AG20443 (cell line): Measurements from ENCODE around the gene FAM227B.
A peak's percentile ranks its signal among the peaks of the same experiment; 100 is the strongest.
"Not testable (repeated sequence)": the region's sequence is repeated elsewhere in the genome, so short reads cannot be mapped to it uniquely, and the experiment has no call there.

ENCODE experiments used
- DNase-seq: peaks from one replicate; pipeline ENCODE4 v3.0.0; 2012; ENCODE audit warnings: low spot score, mixed read lengths

Gene FAM227B, protein sequence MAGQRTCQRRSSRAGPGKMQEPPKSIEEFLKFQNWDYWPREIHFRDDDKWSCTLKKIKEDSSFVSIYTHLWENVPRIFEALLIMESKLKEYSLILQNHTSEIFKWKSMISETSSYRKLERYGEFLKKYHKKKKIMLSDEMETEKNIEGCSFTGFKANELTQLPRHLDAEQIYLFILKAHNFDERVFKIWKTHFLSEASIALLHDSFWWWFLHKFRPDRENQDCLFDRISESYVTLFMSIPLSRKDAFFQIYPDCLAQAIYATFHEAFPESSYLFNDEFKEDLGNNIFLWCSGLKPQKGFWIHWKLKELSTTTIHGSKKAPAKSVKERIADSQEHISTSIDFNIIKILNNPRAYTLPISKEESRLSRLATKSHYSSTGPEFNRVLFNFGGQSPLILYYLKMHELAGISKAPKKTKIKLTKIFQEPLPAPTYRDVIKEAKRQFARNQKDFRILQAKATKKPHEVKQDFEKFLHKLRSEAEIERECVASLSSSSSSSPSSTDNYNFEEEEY

DNA sequence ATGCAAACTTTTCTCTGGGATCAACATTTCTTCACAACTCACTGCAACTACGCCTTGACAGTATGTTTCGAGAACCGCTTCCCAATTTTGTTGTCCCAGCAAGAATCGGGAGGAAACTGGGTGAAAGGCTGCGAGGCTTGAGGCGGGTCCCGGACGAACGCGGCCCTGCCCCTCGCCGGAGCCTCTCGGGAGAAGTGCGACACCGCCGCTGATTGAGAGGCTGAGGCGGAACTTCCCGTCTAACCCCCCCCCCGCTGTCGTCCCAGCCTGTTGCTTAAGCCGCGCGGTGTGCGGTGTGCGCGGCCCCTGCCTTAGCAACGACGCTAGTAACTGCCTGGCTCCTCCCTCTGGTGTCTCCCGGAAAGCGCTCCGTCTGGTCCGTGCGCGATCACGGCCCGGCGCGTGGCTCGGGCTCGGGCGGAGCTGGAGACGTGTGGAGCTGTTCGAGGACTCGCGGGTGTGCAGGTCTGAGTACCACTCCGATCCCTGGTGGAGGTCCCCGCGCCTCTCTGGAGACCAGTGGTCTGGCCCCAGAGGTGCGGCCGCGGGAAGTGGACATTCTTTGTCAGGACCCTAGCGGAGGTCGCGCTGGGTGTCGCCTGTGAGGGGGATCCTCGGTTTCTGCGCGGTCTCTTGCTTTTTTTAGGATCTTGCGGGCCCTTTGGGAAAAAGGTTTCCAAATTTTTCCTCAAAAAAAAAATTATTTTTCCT lies at the start of gene FAM227B, which contains the start of gene DTWD1:
Gene FAM227B (minus strand): TSS at position 161 of the 711 bp plus-strand sequence. CDS start 5,647 bp downstream, outside the sequence.
Gene DTWD1 (plus strand): TSS at position 391 of the 711 bp plus-strand sequence. CDS start 4,120 bp downstream, outside the sequence.
- peak; percentile 97 for DNase-seq

DNA sequence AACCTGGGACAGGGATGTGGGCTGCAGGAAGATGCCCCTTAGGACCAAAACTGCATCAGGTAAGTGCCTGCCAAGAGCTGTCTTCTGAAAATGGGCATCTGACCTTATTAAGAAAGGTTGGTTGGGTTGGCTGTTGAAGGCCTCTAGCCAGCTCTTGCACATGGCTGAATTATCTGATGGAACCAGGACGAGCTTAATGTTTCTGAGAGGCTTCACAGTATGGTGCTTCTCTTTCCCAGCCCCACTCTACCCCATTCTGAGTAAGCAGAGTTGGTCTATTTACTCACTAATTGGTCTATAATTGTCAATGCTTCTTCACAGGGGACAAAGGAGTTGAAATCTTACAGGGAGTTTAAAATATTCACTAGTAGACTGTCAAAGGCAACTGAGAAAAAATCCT lies 48.7 kb upstream of the FAM227B start:
- no peak for DNase-seq

DNA sequence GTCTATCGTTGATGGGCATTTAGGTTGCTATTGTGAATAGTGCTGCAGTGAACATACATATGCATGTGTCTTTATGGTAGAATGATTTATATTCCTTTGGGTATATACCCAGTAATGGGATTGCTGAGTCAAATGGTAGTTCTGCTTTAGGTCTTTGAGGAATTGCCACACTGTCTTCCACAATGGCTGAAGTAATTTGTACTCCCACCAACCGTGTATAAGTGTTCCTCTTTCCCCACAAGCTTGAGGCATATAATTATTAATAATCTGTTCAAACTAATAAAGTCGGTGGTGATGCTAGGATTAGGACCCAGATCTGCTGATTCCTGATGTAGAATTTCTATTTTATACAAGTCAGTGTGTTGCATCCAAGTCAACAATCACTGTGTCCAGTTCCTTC lies 45.9 kb upstream of the FAM227B start:
- not testable (repeated sequence) for DNase-seq

DNA sequence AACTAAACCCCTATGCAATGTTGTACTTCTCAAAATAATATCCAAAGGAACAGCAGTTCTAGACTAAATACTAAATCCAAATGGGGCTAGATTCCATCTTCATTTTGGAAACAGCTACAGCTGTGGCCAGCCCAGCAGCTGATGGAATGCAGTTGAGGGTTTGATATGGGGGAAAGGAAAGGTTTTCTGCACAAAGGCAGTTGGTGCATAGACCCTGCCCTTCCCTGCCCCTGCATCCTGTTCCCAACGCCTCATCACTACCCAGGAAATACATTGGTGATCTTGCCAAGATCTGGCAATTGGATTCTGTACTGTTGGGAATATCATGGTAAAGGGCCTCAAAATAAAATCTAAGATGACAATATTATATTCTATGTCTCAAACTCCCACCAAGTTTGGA lies 44.1 kb upstream of the FAM227B start:
- DNase-seq: no peak

DNA sequence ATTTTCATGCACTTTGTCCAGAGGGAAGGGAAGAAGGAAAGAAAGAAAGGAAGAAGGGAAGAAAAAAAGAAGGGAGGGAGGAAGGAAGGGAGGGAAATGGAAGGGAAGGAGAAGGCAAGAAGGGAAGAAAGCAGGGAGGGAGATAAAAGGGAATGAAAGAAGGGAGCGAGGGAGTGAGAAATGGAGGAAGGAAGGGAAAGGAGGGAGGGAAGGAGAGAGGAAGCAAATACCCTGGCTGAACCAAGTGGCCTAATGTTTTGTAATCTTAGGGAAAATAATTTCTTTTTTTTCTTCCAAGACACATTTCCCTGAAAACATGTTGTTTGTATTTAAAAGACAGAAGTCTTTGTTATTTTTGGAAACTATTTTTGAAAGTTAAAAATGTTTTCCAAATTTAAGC lies 36.1 kb upstream of the FAM227B start:
- no peak for DNase-seq

DNA sequence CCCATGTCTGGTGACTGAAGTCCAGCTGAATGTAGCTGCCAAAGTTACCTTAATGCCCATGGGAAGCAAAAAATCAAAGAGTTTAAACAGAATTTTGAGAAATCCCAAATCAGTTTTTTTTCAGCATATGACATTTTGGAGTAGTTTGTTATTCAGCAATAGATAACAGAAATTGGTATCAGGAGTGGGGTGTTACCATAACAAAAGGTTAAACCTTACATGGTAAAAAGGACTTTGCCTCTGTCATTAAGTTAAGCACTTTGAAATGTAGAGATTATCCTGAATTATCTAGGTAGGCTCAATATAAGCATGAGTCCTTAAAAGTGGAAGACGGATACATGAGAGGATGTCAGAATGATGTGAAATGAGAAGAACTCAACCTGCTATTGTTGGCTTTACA lies 32.3 kb upstream of the FAM227B start:
- no peak for DNase-seq

DNA sequence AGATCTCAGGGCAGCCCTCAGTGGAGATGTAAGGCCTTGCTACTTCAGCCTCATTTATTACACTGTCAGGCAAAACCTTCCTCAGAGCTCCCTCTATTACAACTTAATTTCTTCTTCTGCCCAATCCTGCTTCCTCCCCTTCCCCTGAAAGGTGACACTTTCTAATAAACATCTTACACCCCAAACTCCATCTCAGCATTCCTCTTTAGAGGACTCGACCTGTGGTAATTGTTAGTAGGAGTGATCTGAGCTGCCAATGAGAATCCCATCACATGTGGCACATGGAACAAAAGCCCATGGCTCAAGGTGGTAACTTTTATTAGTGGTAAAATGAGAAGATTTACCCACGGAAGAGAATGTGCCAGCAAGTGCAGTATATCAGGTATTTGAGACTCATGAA lies 30.1 kb upstream of the FAM227B start:
- no peak for DNase-seq

DNA sequence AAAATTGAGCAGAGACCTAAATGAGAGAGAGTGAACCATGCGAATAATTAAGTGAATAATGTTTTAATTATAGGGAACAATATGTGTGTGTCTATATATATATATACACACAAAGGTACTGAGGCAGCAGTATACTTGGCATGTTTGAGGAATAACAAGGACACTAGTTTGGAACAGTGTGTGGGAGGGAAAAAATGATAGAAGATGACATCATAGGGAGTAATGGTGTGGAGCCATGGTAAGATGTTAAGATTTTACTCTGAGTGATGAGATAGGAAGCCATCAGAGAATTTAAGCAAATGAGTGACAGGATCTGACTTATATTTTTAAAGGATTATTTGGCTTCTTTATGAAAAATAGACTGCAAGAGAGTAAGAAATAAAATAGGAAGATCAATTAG lies 29.4 kb upstream of the FAM227B start:
- DNase-seq: no peak

DNA sequence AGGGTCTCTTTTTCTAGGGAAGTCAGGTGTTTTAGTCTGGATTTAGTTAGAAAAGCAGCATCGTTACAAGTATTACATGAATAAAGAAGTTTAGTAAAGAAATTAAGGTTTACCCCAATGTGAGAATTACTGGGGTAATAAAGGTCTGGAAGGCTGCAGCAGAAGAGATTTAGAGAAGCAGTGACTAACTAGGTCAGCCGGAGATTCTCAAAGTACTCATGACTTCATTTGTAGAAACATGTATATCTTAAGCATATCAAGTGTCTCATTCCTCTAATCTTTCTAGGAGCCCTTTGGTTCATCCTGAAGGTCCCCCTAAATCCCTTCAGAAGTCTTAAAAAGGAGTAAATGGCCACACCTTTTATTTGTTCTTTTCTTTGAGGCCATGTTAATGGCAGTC lies 26.3 kb upstream of the FAM227B start:
- DNase-seq: no peak

DNA sequence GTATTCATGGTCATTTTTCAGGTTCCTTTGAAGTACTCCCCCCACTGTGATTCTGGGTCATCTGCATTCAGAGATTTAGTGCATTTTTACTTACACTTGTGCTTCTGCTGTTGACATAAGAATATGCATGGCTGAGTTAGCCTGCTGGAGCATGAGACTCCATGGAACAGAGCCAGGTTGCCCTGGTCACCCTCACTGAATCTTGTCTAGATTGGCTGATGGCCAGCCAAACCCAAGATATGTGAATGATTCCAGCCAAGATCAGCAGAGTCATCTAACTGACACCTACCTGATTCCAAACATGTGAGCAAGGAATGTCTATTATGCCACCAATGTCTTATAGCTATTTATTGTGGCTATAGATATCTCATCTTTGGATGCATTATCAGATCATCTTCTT lies 25.3 kb upstream of the FAM227B start:
- DNase-seq: peak; percentile 20

DNA sequence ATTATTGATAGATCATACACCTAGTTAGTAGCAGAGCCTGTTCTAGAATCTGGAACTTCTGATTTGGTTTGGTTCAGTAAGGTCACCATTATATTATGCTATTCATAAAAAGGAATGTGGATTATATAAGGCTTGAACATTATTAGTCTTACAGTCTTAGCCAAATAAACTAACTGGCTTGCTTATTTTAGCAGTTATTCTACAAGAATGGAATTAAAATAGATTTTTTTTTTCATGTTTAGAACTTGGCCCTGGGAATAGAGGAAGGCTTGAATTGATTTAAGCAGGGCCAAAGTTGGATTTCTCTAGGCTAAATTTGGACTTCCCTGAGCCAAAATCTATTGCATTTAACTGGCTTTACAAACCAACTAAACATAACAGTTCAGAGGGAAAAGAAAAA lies 24.7 kb upstream of the FAM227B start:
- DNase-seq: no peak

DNA sequence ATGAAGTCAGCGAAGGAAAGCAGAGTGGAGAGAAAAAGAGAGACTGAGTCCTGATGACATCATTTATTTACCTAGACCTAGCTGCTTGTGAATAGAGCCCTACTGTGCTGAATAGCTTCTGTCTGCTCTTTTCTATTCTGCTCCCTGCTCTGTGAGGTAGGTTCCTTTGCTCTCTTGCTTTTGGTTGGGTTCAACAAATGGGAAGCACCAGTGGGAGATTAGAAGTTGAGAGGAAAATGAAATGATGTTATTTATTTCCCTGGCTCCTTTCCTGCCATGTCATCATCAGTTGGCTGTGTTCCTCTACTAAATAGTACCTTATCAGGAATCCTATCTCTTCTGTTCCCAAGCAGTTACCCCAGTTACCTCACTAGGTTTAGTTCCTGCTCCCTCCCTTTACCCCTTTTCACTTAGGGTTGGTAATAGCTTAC lies 23.8 kb upstream of the FAM227B start:
- DNase-seq: no peak

DNA sequence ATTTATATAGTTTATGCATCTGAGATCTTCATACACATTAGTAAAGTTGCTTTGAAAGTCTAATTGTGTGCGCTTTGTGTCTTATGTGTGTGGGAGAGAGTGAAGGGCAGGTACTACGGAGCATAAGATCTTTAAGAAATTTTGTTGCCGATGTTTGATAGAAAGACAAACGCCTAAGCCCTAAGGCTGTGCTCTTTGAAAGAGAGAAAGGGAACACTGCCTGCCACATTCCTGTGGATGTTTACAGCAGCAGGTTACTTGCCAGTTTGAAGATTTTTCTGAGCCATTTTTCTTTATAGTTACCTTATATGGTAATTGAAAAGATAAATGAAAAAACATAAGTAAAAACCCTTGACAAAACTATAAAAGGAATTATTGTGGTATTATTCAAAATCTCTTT lies 17.2 kb upstream of the FAM227B start:
- DNase-seq: no peak

DNA sequence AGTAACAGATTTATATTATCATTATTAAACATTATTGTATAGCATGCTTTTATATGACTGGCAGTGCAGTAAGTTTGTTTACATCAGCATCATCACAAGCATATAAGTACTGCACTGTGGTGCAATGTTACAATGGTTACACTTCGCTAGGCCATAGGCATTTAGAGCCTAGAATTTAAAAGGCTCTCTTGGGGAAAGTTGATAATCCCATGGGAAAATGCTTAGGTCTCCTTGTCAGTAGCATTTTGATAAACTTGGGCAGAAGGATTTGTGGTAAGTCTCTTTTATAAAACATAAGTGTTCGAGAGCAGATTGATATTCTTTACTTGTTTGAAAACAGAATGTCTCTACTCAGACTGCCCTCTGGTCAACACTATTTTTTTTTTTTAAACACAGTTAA lies 7.8 kb upstream of the FAM227B start:
- DNase-seq: no peak

DNA sequence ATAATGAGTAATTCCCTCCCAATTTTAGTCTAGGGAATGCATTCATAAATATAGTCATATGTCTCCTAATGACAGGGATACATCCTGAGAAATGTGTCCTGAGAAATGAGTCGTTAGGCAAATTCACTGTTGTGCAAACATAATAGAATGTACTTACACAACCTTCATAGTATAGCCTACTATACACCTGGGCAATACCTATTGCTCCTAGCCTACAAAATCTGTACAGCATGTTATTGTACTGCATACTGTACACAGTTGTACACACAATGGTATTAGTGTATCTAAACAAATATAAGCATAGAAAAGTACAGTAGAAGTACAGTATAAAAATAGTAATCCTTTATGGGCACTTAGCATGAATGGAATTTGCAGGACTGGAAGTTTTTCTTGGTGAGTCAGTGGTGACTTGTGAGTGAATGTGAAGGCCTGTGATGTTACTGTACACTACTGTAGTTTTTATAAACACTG lies 6.8 kb upstream of the FAM227B start:
- DNase-seq: peak; percentile 28

DNA sequence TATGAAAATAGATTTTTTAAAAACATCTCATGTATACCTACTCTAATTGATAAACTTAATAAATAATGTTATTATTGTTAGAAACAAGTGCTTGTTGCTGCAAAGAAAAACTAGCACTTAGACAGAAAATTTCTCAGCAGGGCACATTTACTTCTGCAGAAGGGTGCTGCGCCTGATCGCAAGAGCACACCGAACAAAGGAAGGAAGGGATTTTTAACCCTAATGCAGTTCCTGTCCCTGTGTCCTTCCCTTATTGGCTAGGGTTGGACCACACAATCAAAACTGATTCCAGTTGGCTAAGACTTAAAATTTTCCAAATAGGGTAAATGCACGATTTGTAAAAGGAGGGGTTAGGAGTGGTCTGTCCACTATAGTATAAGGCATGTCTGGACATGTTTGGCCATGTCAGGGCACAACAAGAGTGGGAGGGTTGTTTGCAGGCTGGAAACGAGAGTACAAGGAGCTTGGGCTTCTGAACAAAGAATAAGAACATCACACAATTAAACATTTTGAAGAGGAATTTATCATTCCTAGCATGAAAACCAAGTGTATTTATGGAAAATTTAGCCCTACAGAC lies 4.9 kb upstream of the FAM227B start:
- no peak for DNase-seq

DNA sequence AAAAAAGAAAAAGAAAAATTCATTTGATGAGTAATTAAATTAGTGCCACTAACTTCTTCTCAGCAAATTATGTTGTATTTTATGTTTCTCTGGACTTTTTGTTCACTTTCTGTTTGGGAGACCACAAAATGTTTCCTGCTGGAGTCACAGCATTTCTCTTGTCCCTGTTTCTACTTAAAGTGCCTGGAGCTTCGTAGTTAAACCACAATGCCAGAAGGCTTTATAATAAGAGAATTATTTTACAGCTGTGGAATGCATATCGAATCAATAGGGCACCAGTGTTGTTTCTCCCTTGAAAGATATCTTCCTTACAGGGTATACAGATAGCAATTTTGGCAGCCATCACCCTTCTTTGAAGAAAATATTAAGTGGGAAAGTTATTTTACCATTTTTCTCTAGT lies 3.4 kb upstream of the FAM227B start:
- DNase-seq: peak; percentile 47

DNA sequence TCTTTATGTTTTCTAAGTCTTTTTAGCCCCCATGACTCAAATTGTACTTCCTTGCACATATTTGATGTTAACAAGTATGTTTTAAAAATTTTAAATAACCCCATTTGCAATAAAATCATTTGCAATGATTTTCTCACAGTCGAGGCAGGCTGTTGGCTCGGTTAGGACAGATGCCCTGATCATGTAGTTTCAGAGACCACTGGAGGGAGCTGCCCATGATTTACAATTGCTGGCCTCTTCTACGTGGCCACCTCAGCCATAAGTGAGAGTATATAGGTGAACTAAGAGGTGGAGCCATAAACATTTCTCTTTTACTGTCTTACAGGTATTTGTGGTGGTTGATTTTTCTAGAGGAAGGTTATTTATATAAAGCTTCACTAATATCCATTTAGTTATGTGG lies 1.9 kb upstream of the FAM227B start:
- no peak for DNase-seq

DNA sequence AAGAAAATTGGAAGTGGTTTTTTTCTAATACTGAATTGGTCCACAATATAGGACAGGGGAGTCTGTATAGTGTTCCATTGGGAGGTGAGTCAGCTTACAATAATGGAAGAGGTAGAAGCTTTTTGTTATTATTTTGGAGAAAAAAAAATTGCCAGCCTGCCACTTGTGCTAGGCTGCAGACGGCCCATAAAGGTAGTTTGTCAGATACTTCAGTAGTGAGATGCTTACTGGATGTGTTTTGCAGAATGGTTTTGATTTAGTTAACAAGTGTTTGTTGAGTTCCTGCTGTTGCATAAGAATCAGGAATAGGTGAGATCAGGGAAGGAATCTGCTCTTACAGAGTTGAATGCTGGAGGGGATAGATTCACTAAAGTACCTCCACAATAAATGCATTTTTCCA lies 1.3 kb upstream of the FAM227B start:
- no peak for DNase-seq

DNA sequence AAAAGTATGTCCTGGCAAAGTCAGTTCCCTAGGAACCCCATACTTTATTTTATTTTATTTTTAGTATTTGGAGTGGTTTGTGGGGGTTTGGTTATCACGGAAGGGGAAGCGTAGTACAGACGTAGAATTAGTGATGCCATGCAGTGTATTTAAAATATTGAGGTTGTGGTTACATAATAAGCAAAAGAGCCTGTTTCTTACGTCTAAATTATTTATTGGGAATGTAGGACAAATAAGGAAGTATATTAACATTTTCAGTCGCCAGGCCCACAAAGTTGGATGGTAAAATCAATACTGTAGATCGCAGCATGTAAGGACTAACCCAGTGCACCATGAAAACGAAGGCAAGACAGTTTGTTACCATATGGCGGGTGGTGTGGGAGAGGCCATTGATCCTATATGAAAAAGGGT lies 788 bp upstream of the FAM227B start:
- DNase-seq: no peak

DNA sequence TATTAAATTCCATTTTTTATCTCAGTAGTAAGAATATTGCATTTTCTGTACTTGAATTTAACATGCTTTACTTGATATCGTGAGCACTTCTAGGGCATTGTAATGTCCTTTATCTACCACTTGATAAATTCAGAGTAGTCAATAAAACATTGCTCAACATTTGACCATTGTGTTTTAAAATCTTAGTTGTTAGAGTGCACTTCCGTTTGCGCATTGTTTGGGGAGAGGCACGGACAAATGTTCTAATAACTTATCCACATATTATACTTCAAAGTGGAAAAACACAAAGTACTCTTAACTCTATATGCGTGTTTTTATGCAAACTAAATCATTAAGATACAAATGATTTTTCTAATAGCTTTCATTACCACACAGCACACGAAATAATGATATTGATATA lies 419 bp downstream of the FAM227B start:
- DNase-seq: peak; percentile 20

DNA sequence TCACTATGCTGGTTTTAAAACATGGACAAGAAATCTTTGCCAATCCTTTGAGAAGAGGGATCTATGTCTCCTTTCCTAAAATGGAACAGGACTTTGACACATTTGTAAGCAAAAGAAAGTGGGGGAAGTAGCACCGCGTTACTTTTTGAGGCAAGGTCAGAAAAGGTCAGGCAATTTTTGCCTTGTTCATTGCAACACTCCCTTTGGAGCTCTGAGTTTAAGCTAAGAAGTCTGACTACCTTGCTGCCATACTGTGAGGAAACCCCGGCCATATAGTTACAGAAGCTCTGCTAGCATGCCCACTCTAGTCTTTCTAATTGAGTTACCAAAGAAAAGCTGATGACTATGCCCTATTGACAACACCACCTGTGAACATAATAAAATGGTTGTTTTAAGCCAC lies 1.4 kb downstream of the FAM227B start:
- no peak for DNase-seq

DNA sequence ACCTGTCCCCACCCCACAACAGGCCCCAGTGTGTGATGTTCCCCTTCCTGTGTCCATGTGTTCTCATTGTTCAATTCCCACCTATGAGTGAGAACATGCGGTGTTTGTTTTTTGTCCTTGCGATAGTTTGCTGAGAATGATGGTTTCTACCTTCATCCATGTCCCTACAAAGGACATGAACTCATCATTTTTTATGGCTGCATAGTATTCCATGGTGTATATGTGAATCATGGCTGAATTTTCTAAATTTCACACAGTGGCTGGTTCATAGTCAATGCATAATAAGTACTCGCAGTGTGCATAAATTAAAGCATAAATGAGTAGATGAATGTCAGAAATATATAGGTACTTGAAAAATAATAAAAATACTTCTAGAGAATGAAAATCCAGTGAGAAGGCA lies 8.4 kb downstream of the FAM227B start:
- DNase-seq: not testable (repeated sequence)
